Endothelial cell of umbilical vein (primary cell): ENCODE data around the gene JAML. TPM values are rescaled to one million over a fixed set of nuclear protein-coding genes. Genes with fewer than 3 reads are reported as not detected.

Experiments used
- BruUV-seq: library from RNA; stranded (reverse); fragments of 400-500 nt; replicated peaks from 2 replicates; lab custom pipeline; 2021; lab: Mats Ljungman, UMichigan
- CTCF ChIA-PET: fragments of 300-600, 350-600 bp; sonication (Branson Sonifier 250); formaldehyde crosslinking; loops from one replicate; lab custom pipeline; 2021; ENCODE audit warnings: antibody characterized with exemption, inconsistent platforms; lab: Charles Lee
- POLR2A ChIA-PET: fragments of 300-600, 350-600 bp; sonication (Branson Sonifier 250); formaldehyde crosslinking; loops from one replicate; lab custom pipeline; 2021; ENCODE audit warnings: antibody characterized with exemption, inconsistent platforms; lab: Charles Lee
- DNase-seq: peaks from one replicate; pipeline ENCODE4 v3.0.0-alpha.2; 2011; ENCODE audit warnings: low read depth, low spot score
- FAIRE-seq: peaks from 2 replicates; lab custom pipeline; 2011; peaks lifted over from hg19 to GRCh38; lab: Jason Lieb, UNC
- H2AFZ ChIP-seq: 2 replicates; pipeline ENCODE4 v1.6.0; 2012; ENCODE audit warnings: low read depth, low read length, control low read depth, inconsistent platforms
- H3K27ac ChIP-seq: 2 replicates; pipeline ENCODE4 v1.5.1; 2011; ENCODE audit warnings: low read depth, mild to moderate bottlenecking, control low read depth, low read length, moderate library complexity; ENCODE audit not compliant: insufficient read depth
- H3K27me3 ChIP-seq, 2 experiments: 2 replicates each; pipeline versions ENCODE4 v1.6.0 to v1.6.1; 2011; ENCODE audit warnings: low read length in 2 of 2, mixed read lengths in 1 of 2; ENCODE audit not compliant: control insufficient read depth in 2 of 2, insufficient read depth in 2 of 2
- H3K36me3 ChIP-seq, 2 experiments: 2 replicates in 1 of 2; 3 replicates in 1 of 2; pipeline ENCODE4 v1.5.1; 2011; ENCODE audit warnings: low read length in 2 of 2, mild to moderate bottlenecking in 1 of 2, moderate library complexity in 1 of 2; ENCODE audit not compliant: control insufficient read depth in 2 of 2, insufficient read depth in 2 of 2; ENCODE audit errors: extremely low read depth in 1 of 2
- H3K4me1 ChIP-seq: 3 replicates; pipeline ENCODE4 v1.5.1; 2011; ENCODE audit warnings: mild to moderate bottlenecking, low read length; ENCODE audit not compliant: control insufficient read depth, insufficient read depth; ENCODE audit errors: extremely low read depth
- H3K4me2 ChIP-seq: 2 replicates; pipeline ENCODE4 v1.6.1; 2011; ENCODE audit warnings: low read length, control low read depth, mixed read lengths; ENCODE audit not compliant: insufficient read depth
- H3K4me3 ChIP-seq, 3 experiments: fragments of 200-600 bp in 1 of 3; sonication (generic), shearing (Covaris generic) in 1 of 3; replicated peaks in 1 of 3; 2 replicates each; pipeline ENCODE4 v1.5.1; 2011 to 2016; ENCODE audit warnings: control low read depth in 3 of 3, low read length in 3 of 3, mild to moderate bottlenecking in 2 of 3, inconsistent platforms in 1 of 3, low read depth in 1 of 3, moderate library complexity in 1 of 3; ENCODE audit not compliant: insufficient read depth in 1 of 3
- H3K79me2 ChIP-seq: 2 replicates; pipeline ENCODE4 v1.6.0; 2012; ENCODE audit warnings: low read length, inconsistent platforms; ENCODE audit not compliant: control insufficient read depth, insufficient read depth
- H3K9ac ChIP-seq: replicated peaks from 2 replicates; pipeline ENCODE3; 2011; ENCODE audit warnings: low read length, control low read depth; ENCODE audit not compliant: insufficient read depth; ENCODE audit errors: extremely low read depth
- H3K9me1 ChIP-seq: replicated peaks from 3 replicates; pipeline ENCODE4 v1.6.0; 2011; ENCODE audit warnings: mild to moderate bottlenecking, low read length; ENCODE audit not compliant: control insufficient read depth, insufficient read depth; ENCODE audit errors: extremely low read depth
- H3K9me3 ChIP-seq: replicated peaks from 2 replicates; pipeline ENCODE4 v1.5.1; 2012; ENCODE audit warnings: low read length, inconsistent platforms; ENCODE audit not compliant: control insufficient read depth, insufficient read depth
- H4K20me1 ChIP-seq: replicated peaks from 2 replicates; pipeline ENCODE3; 2011; ENCODE audit warnings: mild to moderate bottlenecking, low read length; ENCODE audit not compliant: control insufficient read depth, insufficient read depth; ENCODE audit errors: extremely low read depth
- CTCF ChIP-seq, 2 donors: IDR thresholded peaks; 1 replicate in 1 of 2; 2 replicates in 1 of 2; pipeline ENCODE4 v1.5.1; 2011; ENCODE audit warnings: low read length in 2 of 2, mild to moderate bottlenecking in 2 of 2, moderate library complexity in 2 of 2, control low read depth in 1 of 2, inconsistent platforms in 1 of 2, low read depth in 1 of 2; ENCODE audit not compliant: insufficient read depth in 1 of 2; ENCODE audit errors: extremely low read depth in 1 of 2
- EZH2 ChIP-seq: IDR thresholded peaks from 2 replicates; pipeline ENCODE4 v1.6.1; 2012; ENCODE audit warnings: borderline replicate concordance, low read depth, mild to moderate bottlenecking, moderate library complexity, low read length, inconsistent platforms; ENCODE audit not compliant: severe bottlenecking
- FOS ChIP-seq: IDR thresholded peaks from 2 replicates; pipeline ENCODE4 v1.6.1; 2011; ENCODE audit warnings: mild to moderate bottlenecking, low read length, moderate library complexity, borderline replicate concordance; ENCODE audit not compliant: insufficient read depth
- GATA2 ChIP-seq: IDR thresholded peaks from 2 replicates; pipeline ENCODE4 v1.7.0; 2011; ENCODE audit warnings: low read depth, mild to moderate bottlenecking, moderate library complexity, mixed read lengths, low read length; ENCODE audit not compliant: insufficient read length, insufficient read depth
- JUN ChIP-seq: IDR thresholded peaks from 2 replicates; pipeline ENCODE4 v1.6.1; 2011; ENCODE audit warnings: borderline replicate concordance, low read depth; ENCODE audit not compliant: insufficient read length, insufficient read depth
- MYC ChIP-seq: IDR thresholded peaks from one replicate; pipeline ENCODE4 v1.6.1; 2011; ENCODE audit warnings: mild to moderate bottlenecking, low read depth, low read length
- POLR2A ChIP-seq: IDR thresholded peaks from 2 replicates; pipeline ENCODE4 v1.6.1; 2012; ENCODE audit warnings: low read depth, mild to moderate bottlenecking, control low read depth, low read length
- POLR2AphosphoS5 ChIP-seq: IDR thresholded peaks from 2 replicates; pipeline ENCODE4 v1.6.1; 2012; ENCODE audit warnings: low read depth, mild to moderate bottlenecking, control low read depth, low read length, moderate library complexity; ENCODE audit not compliant: insufficient read depth
- dilution Hi-C: fragments of 300-500 bp; cut with MboI; formaldehyde crosslinking; loops from one replicate; pipeline ENCODE4 v1.15.0; 2019; ENCODE audit warnings: low sequenced_read_pairs; ENCODE audit not compliant: extremely low pct_ligation_motif_present
- intact Hi-C: fragments of 100-400 bp; cut with micrococcal nuclease; formaldehyde crosslinking; loops from one replicate; pipeline ENCODE4 v1.10.0; 2022
- polyA plus RNA-seq, 4 experiments: library from polyadenylated mRNA; depleted of rRNA in 3 of 4; stranded (reverse) in 3 of 4; unstranded in 1 of 4; fragments of >200 nt; gene quantifications; 2 replicates each; pipeline versions ENCODE4 v1.2.1 to v1.2.3, GENCODE V29; 2011 to 2012; ENCODE audit warnings: missing spikeins in 1 of 4
- total RNA-seq: library from RNA; stranded (reverse); gene quantifications from 2 replicates; pipeline ENCODE4 v1.2.3, GENCODE V29; 2021
- TF ChIP-seq, protein P1 (sequence below): IDR thresholded peaks from 2 replicates; pipeline ENCODE4 v1.6.1; 2011; ENCODE audit not compliant: insufficient read depth, insufficient read length

The JAML gene
- total and polyA plus RNA-seq, 2 donors (not counting 3 experiments of a cell fraction or from before 2014, with no cell fraction given), result 0.04 to 0.35 TPM

GRCh38 chr11:118219244-118219643, 5.6 kb downstream of the JAML start:
- Histone ChIP-seq H3K4me2 (no peak overlapping the region), H3K27me3 (peaks cover 8 to 18% of the 10 kb centered on the region in 2 experiments), H3K4me3 (no peak overlapping the region), H3K79me2 (no peaks in the 10 kb centered on the region), H3K9ac (no peak overlapping the region), H3K36me3 (no peaks in the 10 kb centered on the region), H2AFZ (no peak overlapping the region), H3K27ac (no peak overlapping the region), H3K9me3 (no peaks in the 10 kb centered on the region), H4K20me1 (no peaks in the 10 kb centered on the region), H3K4me1 (no peaks in the 10 kb centered on the region), H3K9me1 (no peaks in the 10 kb centered on the region)
- POLR2A ChIA-PET, result interaction anchor here (0.6 kb wide), 1 partner anchor 9 kb away, joined by 3 read pairs; no protein-coding TSS in a partner anchor
- DNase-seq (no peak), FAIRE-seq (no peak)
- BruUV-seq, result no TSS peak
- TF ChIP-seq GATA2, result no peak
- no peak for TF ChIP-seq EZH2
- no peak for TF ChIP-seq FOS
- no peak for TF ChIP-seq MYC
- TF ChIP-seq, protein P1, sequence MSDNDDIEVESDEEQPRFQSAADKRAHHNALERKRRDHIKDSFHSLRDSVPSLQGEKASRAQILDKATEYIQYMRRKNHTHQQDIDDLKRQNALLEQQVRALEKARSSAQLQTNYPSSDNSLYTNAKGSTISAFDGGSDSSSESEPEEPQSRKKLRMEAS, result no peak
- TF ChIP-seq POLR2AphosphoS5, result no peak
- TF ChIP-seq POLR2A, result no peak
- no peak for TF ChIP-seq JUN
- intact Hi-C loops, result no loop called here
- dilution Hi-C loops, result no loop called here
- CTCF ChIA-PET, result interaction anchor here (2.5 kb wide), 1 partner anchor 21 kb away, joined by 8 read pairs; no protein-coding TSS in a partner anchor

GRCh38 chr11:118217575-118217974, 7.2 kb downstream of the JAML start:
- Histone ChIP-seq H3K4me1 (no peaks in the 10 kb centered on the region), H3K9ac (no peak overlapping the region), H3K27ac (no peak overlapping the region), H3K4me3 (no peak overlapping the region), H4K20me1 (no peaks in the 10 kb centered on the region), H3K9me3 (no peaks in the 10 kb centered on the region), H3K36me3 (no peaks in the 10 kb centered on the region), H3K79me2 (no peaks in the 10 kb centered on the region), H3K4me2 (no peak overlapping the region), H3K27me3 (peaks cover 19 to 26% of the 10 kb centered on the region in 2 experiments), H3K9me1 (no peaks in the 10 kb centered on the region), H2AFZ (no peak overlapping the region)
- ChIA-PET CTCF (no interaction called here), POLR2A (no interaction called here)
- intact Hi-C loops (no loop called here), dilution Hi-C loops (no loop called here)
- DNase-seq (no peak), FAIRE-seq (no peak)
- BruUV-seq, result no TSS peak
- no peak for TF ChIP-seq JUN
- TF ChIP-seq POLR2AphosphoS5, result no peak
- TF ChIP-seq, protein P1, result no peak
- no peak for TF ChIP-seq GATA2
- TF ChIP-seq FOS, result no peak
- TF ChIP-seq POLR2A, result no peak
- no peak for TF ChIP-seq CTCF (IDR thresholded peaks at IDR 0.05; ENCODE audit: extremely low read depth in 1 of 2, insufficient read depth in 1 of 2, low read depth in 1 of 2, low read length in 2 of 2)
- no peak for TF ChIP-seq EZH2
